ENCODE measurements around the gene SRD5A1. TPM values are rescaled to one million over a fixed set of nuclear protein-coding genes. Genes with fewer than 3 reads are reported as not detected.
A peak's percentile ranks its signal among the peaks of the same experiment; 100 is the strongest.

SRD5A1 gene
- total RNA-seq, 2 donors from 2014 or later = 15.9 to 17.4 TPM

DNA sequence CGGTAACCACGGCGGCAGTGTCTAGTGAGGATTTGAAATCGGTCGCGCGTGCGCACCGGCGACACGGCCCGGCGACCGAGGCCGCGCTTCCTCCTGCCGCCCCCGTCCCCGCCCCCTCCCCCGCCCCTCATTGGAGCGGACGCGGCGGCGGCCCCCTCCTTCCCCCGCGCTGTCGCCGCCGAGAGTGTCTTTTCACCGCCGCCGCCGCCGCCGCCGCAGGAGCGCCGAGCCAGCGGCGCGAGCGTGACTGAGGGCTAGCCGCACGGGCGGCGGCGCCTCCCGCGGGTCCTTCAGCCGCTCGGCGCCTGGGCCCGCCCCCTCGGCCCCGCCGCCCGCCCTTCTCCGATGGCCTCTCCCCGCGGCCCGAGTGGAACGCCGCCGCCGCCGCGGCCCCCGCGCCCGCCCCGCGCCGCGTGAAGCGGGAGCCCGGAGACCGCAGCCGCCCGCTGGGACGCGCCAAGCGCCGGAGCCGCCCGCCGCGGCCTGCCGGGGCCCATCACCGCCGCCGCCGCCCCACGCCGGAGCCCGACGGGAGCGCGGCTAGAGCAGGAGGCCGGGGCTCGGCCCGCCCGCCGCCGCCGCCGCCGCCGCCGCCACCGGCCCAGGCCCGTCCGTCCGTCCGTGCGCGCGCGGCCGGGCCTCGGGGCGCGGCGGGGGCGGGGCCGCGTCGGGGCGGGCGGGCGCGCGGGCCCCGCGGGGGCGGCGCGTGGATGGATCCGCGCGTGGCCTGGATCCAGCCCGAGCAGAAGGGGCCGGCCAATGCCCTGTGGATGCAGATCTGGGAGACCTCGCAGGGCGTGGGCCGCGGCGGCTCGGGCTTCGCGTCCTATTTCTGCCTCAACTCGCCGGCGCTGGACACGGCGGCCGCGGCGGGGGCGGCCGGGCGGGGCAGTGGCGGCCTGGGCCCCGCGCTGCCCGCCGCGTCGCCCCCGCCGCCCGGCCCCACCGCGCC is 80.3 kb downstream of the SRD5A1 start, which contains the start of gene TENT4A:
Gene TENT4A (plus strand): TSS at position 159 of the 952 bp plus-strand sequence. CDS start 552 bp downstream, at position 711.
- peak; percentile 40 for DNase-seq
- Histone ChIP-seq H3K9me3 (no peaks in the 10 kb centered on the region), H3K4me1 (peaks cover 9% of the 10 kb centered on the region), H3K27me3 (no peaks in the 10 kb centered on the region), H3K4me3 (peak within 1 kb of the TSS; percentile 82), H3K27ac (peak within 1 kb of the TSS; percentile 95), H3K36me3 (no peaks in the 10 kb centered on the region), H3K9ac (ENCODE audit: low read depth in 2 of 2, low read length in 2 of 2) (peak within 1 kb of the TSS; percentile 87 to 91)
- intact Hi-C loops (cut with DNase I) = loop anchor here (10.0 kb wide), 1 partner anchor 1289 kb away; the partner anchor contains the start of gene ICE1
- TF ChIP-seq CTCF (IDR thresholded peaks at IDR 0.05) = no peak

- Histone ChIP-seq H3K9me3 (no peaks in the 10 kb centered on the region), H3K4me1 (peaks cover 9% of the 10 kb centered on the region), H3K9ac (ENCODE audit: low read depth in 2 of 2, low read length in 2 of 2) (peak overlapping the region; percentile 51 to 69), H3K4me3 (peak overlapping the region; percentile 49), H3K27me3 (no peaks in the 10 kb centered on the region), H3K36me3 (no peaks in the 10 kb centered on the region), H3K27ac (peak overlapping the region; percentile 22)
- intact Hi-C loops (cut with DNase I) = loop anchor here (10.0 kb wide), 1 partner anchor 1290 kb away; the partner anchor contains the start of gene ICE1
- no peak for TF ChIP-seq CTCF (IDR thresholded peaks at IDR 0.05)
- peak; percentile 45 for DNase-seq
These were observed 81.2 kb downstream of the SRD5A1 start for GRCh38 chr5:6714226-6715041.

GRCh38 chr5:6715271-6715670 is 82.0 kb downstream of the SRD5A1 start:
- peak; percentile 16 for DNase-seq
- intact Hi-C loops (cut with DNase I) = loop anchor here (10.0 kb wide), 1 partner anchor 1290 kb away; the partner anchor contains the start of gene ICE1
- TF ChIP-seq CTCF (IDR thresholded peaks at IDR 0.05) = no peak
- Histone ChIP-seq H3K9me3 (no peaks in the 10 kb centered on the region), H3K27ac (no peak overlapping the region), H3K4me3 (peak overlapping the region; percentile 49), H3K4me1 (peaks cover 9% of the 10 kb centered on the region), H3K9ac (ENCODE audit: low read depth in 2 of 2, low read length in 2 of 2) (peak overlapping the region in 1 of 2 donors; percentile 43), H3K36me3 (no peaks in the 10 kb centered on the region), H3K27me3 (no peaks in the 10 kb centered on the region)

DNA sequence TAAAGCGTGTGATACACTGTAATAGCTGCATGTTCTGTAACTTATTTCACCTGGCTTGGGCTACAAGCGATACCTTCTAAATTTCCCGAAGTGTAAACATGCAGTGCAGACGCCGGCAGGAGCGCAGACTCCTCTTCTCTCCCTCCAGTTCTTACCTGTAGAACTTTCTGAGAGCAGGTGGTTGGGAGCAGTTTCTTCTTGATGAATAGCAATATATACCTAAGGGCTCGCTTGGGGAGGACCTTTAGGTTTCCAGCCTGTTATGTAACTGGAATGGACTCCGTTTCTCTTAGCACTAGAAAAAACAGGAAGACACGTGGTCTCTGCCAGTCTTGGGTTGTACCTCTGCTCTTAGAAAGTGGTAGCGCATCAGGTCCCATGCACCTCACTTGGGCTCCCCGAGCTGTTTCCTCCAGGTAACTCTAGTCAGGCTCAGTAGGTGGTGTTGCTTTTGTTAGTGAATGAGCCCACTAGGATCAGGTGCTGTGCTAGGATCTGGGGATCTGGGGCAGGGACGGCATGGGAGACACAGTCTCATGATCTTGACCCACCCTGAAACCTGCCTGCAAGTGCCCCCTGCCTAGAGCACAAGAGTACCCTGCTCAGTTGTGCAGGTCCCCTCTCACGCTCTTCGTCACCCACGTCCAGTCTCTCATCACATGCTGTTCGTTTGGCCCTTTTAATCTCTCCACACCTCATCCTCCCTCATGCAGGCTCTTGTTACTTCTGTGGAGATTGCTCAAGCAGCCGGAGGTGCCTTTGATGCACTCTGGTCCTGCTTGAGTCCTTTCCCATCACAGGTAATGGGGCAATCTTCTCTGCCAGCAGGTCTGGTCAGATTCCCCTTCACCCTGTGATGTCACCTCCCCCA is 82.8 kb downstream of the SRD5A1 start:
- Histone ChIP-seq H3K9me3 (no peaks in the 10 kb centered on the region), H3K9ac (ENCODE audit: low read depth in 2 of 2, low read length in 2 of 2) (peak overlapping the region in 1 of 2 donors; percentile 47), H3K27ac (no peak overlapping the region), H3K36me3 (no peaks in the 10 kb centered on the region), H3K4me1 (peaks cover 12% of the 10 kb centered on the region), H3K27me3 (no peaks in the 10 kb centered on the region), H3K4me3 (peak overlapping the region; percentile 49)
- intact Hi-C loops (cut with DNase I) = loop anchor here (10.0 kb wide), 1 partner anchor 1291 kb away; the partner anchor contains the start of gene ICE1
- peak; percentile 21 for DNase-seq
- no peak for TF ChIP-seq CTCF (IDR thresholded peaks at IDR 0.05)

All from colonic mucosa (tissue), 4 donors.